Measurements from ENCODE around the gene GIGYF2.
"Not testable (repeated sequence)": the region's sequence is repeated elsewhere in the genome, so short reads cannot be mapped to it uniquely, and the experiment has no call there.

Gene GIGYF2

DNA sequence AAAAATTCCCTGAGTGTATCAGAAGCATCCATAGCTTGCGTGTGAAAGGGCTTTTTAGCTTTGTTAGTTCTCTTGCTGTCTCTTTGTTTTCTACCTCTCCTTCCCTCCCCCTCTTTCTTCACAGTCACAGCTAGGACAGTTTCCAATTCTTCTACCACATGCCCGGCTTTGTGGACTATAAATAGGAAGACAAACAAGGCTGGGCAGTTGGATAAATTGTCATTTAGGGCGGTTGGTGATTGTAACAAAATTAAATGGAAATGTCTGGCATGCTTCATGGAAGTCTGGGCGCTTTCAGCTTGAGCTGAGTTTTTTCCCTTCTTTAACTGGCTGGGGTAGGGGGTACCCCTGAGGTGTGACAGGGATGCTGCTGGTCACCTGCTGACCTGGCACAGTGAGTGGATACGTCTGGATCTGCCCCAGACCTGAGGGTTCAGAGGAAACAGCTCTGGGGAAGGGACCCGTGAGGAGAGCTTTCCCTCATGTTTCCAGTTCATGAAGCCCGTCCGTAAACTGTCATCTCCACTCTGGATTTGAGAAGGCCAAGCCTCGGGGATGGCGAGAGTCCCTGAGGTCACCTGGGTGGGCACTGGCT is 29.0 kb upstream of the GIGYF2 start:
- no peak for DNase-seq (ENCODE audit: low read depth)
- Histone ChIP-seq H3K4me3 (ENCODE audit: low read length) (no peak overlapping the region), H3K4me1 (ENCODE audit: control insufficient read depth, insufficient read depth, low read length) (no peaks in the 10 kb centered on the region), H3K9me3 (ENCODE audit: control insufficient read depth, low read length) (no peaks in the 10 kb centered on the region), H3K36me3 (ENCODE audit: control insufficient read depth, insufficient read depth, low read length, severe bottlenecking) (peaks cover 10% of the 10 kb centered on the region), H3K27me3 (replicated peaks; ENCODE audit: control insufficient read depth, insufficient read depth, low read length) (no peaks in the 10 kb centered on the region), H3K9ac (ENCODE audit: low read length) (no peak overlapping the region)

DNA sequence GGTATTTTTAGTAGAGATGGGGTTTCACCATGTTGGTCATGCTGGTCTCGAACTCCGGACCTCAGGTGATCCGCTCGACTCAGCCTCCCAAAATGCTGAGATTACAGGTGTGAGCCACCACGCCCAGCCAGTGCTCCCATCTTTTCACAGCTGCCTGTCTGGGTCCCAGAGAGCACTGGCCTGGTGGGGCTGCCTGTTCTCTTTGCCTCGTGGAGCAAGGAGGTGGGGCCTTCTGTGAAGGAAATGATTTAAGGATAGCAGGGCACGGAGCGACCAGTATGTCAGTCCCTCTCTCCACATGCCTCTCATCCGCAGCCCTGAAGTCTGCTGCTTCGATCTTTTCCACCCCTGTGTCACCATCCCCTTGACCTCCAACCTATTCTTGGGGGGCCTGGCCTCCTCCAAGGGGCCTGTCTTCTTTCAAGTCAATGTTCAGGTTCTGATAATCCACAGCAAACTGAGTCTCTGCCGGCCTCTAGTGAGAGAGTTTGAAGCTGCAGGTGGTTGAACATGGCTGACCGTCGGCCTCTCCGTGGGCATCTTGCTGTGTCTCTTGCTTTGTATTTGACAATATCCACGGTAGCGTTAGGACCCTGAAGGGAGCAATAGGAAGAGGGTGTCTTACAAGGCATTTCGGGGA is 28.2 kb upstream of the GIGYF2 start:
- no peaks in the 10 kb centered on the region for H3K9me3 ChIP-seq (ENCODE audit: control insufficient read depth, low read length)
- H3K36me3 ChIP-seq (ENCODE audit: control insufficient read depth, insufficient read depth, low read length, severe bottlenecking) = peaks cover 12% of the 10 kb centered on the region
- no peaks in the 10 kb centered on the region for H3K4me1 ChIP-seq (ENCODE audit: control insufficient read depth, insufficient read depth, low read length)
- H3K27me3 ChIP-seq (replicated peaks; ENCODE audit: control insufficient read depth, insufficient read depth, low read length) = no peaks in the 10 kb centered on the region
- no peak overlapping the region for H3K4me3 ChIP-seq (ENCODE audit: low read length)
- peak; percentile 40 for DNase-seq (ENCODE audit: low read depth)
- no peak overlapping the region for H3K9ac ChIP-seq (ENCODE audit: low read length)

DNA sequence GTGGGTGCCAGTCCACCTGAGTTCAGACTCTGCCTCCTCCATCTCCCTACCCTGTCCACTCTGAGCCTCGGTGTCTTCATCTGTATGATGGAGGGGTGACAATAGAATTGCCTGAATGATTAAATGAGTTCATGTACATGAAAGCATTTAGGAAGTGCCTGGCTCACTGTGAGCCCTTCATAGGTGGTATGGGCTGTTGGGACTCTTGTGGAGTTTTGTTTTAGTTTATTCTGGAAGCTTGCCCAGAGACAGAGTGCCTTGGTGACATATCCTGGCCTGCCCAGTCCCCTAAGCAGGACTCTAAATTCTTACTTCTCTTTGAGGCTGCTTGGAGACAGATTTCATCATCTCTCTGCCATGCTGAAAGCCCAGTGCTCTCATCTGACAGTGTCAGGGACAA is 24.5 kb upstream of the GIGYF2 start:
- H3K9ac ChIP-seq (ENCODE audit: low read length) = no peak overlapping the region
- no peak overlapping the region for H3K4me3 ChIP-seq (ENCODE audit: low read length)
- no peaks in the 10 kb centered on the region for H3K4me1 ChIP-seq (ENCODE audit: control insufficient read depth, insufficient read depth, low read length)
- no peaks in the 10 kb centered on the region for H3K27me3 ChIP-seq (replicated peaks; ENCODE audit: control insufficient read depth, insufficient read depth, low read length)
- DNase-seq (ENCODE audit: low read depth) = no peak
- H3K9me3 ChIP-seq (ENCODE audit: control insufficient read depth, low read length) = no peaks in the 10 kb centered on the region
- peaks cover 16% of the 10 kb centered on the region for H3K36me3 ChIP-seq (ENCODE audit: control insufficient read depth, insufficient read depth, low read length, severe bottlenecking)

DNA sequence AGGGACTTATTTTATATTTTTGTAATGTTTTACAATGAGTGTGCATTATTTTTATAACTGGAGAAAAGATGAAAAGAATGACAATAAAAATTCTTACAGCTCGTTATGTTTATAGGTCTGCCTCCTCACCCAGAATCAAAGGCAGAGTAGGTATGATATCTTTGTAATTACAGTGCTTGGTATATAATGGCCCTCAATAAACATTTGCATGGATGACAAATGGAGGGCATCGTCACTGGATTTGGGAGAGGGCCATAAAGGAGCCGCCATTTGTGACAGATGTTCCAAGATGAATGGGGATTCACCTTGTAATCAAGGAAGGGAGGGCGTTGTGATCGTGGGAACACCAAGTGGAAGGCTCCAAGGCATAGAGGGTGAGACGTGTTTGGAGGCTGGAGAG is 22.6 kb upstream of the GIGYF2 start:
- no peak for DNase-seq (ENCODE audit: low read depth)
- Histone ChIP-seq H3K4me3 (ENCODE audit: low read length) (no peak overlapping the region), H3K36me3 (ENCODE audit: control insufficient read depth, insufficient read depth, low read length, severe bottlenecking) (peaks cover 16% of the 10 kb centered on the region), H3K9ac (ENCODE audit: low read length) (no peak overlapping the region), H3K27me3 (replicated peaks; ENCODE audit: control insufficient read depth, insufficient read depth, low read length) (no peaks in the 10 kb centered on the region), H3K4me1 (ENCODE audit: control insufficient read depth, insufficient read depth, low read length) (no peaks in the 10 kb centered on the region), H3K9me3 (ENCODE audit: control insufficient read depth, low read length) (no peaks in the 10 kb centered on the region)

DNA sequence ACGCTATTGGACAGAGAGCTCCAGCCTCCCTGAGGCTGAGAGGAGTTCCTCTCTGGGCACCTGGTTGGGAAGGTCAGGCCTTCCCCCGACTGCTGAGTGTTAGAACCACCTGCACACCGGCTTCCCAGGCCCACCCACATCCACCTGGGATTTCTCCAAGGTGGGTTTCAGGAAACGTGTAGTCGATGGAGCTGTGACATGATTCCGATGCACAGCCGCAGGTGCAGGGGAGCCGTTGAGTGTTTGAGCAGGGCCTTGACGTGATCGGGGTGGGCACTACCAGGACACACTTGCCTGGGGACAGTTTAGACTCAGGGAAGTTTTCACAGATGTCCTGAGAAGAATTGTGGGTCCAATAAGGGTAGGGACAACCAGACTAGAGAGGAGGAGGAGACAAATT is 21.8 kb upstream of the GIGYF2 start:
- H3K36me3 ChIP-seq (ENCODE audit: control insufficient read depth, insufficient read depth, low read length, severe bottlenecking) = peaks cover 16% of the 10 kb centered on the region
- H3K4me1 ChIP-seq (ENCODE audit: control insufficient read depth, insufficient read depth, low read length) = no peaks in the 10 kb centered on the region
- H3K9ac ChIP-seq (ENCODE audit: low read length) = no peak overlapping the region
- DNase-seq (ENCODE audit: low read depth) = no peak
- H3K9me3 ChIP-seq (ENCODE audit: control insufficient read depth, low read length) = no peaks in the 10 kb centered on the region
- H3K4me3 ChIP-seq (ENCODE audit: low read length) = no peak overlapping the region
- no peaks in the 10 kb centered on the region for H3K27me3 ChIP-seq (replicated peaks; ENCODE audit: control insufficient read depth, insufficient read depth, low read length)

DNA sequence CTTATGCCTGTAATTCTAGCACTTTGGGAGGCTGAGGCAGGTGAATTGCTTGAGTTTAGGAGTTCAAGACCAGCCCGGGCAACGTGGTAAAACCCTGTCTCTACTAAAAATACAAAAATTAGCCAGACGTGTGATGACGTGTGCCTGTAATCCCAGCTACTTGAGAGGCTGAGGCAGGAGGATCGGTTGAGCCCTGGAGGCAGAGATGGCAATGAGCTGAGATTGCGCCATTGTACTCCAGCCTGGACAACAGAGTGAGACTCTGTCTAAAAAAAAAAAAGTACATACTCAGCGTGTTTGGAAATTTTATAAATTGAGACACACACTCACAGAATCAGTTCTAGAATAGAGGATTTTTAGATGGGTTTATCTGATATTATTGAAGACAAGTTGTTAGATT is 17.1 kb upstream of the GIGYF2 start:
- H3K4me3 ChIP-seq (ENCODE audit: low read length) = no peak overlapping the region
- no peaks in the 10 kb centered on the region for H3K4me1 ChIP-seq (ENCODE audit: control insufficient read depth, insufficient read depth, low read length)
- H3K27me3 ChIP-seq (replicated peaks; ENCODE audit: control insufficient read depth, insufficient read depth, low read length) = peaks cover 4% of the 10 kb centered on the region
- DNase-seq (ENCODE audit: low read depth) = no peak
- H3K9me3 ChIP-seq (ENCODE audit: control insufficient read depth, low read length) = no peaks in the 10 kb centered on the region
- H3K9ac ChIP-seq (ENCODE audit: low read length) = no peak overlapping the region
- H3K36me3 ChIP-seq (ENCODE audit: control insufficient read depth, insufficient read depth, low read length, severe bottlenecking) = peaks cover 6% of the 10 kb centered on the region

DNA sequence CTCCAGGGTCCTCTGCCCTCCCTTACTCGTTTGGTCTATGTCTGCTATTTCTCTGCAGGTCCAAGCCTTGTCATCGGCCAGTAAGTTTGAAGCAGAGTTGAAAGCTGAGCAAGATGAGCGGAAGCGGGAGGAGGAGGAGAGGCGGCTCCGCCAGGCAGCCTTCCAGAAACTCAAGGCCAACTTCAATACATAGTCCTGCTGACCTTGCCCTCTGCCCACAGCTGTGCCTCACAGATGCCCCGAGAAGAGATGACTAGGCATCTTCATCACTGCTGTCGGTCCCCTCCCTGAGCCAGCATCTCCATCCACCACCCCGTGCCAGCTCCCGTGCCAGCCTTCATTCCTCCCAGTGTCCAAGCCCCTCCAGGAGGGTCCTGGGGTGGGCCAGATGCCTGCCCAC is 15.6 kb upstream of the GIGYF2 start:
- Histone ChIP-seq H3K9me3 (ENCODE audit: control insufficient read depth, low read length) (no peaks in the 10 kb centered on the region), H3K9ac (ENCODE audit: low read length) (no peak overlapping the region), H3K4me3 (ENCODE audit: low read length) (no peak overlapping the region), H3K36me3 (ENCODE audit: control insufficient read depth, insufficient read depth, low read length, severe bottlenecking) (peaks cover 6% of the 10 kb centered on the region), H3K4me1 (ENCODE audit: control insufficient read depth, insufficient read depth, low read length) (no peaks in the 10 kb centered on the region), H3K27me3 (replicated peaks; ENCODE audit: control insufficient read depth, insufficient read depth, low read length) (peaks cover 4% of the 10 kb centered on the region)
- DNase-seq (ENCODE audit: low read depth) = no peak

DNA sequence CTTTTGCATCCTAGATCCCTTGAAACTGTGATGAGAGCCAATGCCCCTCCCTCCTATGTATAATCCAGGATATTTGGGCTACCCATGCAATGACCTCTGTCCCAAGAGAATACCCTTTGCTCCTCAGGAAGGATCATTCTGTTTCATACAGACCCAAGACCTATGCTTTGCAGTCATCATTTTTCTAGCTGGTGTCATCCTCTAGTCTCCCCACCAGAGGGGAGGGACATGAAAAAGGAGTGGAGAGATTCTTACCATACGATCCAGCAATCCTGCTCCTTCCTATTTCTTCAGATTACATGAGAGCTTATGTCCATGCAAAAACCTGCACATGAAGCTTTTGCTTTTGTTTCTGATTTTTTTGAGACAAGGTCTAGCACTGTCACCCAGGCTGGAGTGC is 13.8 kb upstream of the GIGYF2 start:
- H3K9ac ChIP-seq (ENCODE audit: low read length) = no peak overlapping the region
- no peaks in the 10 kb centered on the region for H3K4me1 ChIP-seq (ENCODE audit: control insufficient read depth, insufficient read depth, low read length)
- H3K27me3 ChIP-seq (replicated peaks; ENCODE audit: control insufficient read depth, insufficient read depth, low read length) = peaks cover 4% of the 10 kb centered on the region
- H3K36me3 ChIP-seq (ENCODE audit: control insufficient read depth, insufficient read depth, low read length, severe bottlenecking) = peaks cover 6% of the 10 kb centered on the region
- DNase-seq (ENCODE audit: low read depth) = no peak
- H3K4me3 ChIP-seq (ENCODE audit: low read length) = no peak overlapping the region
- H3K9me3 ChIP-seq (ENCODE audit: control insufficient read depth, low read length) = no peaks in the 10 kb centered on the region

DNA sequence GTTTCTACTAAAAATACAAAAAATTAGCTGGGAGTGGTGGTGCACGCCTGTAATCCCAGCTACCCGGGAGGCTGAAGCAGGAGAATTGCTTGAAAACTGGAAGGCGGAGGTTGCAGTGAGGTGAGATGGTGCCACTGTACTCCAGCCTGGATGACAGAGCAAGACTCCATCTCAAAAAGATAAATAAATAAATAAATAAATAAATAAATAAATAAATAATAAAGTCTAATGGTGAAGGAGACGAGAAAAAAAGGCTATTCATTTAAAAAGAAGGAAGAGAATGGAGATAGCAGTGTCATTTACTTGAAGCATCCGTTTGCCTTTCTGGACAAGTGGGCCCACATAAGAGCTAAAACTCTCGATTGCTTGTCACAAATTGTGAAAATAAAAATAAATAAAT is 11.7 kb upstream of the GIGYF2 start:
- not testable (repeated sequence) for H3K9ac ChIP-seq (ENCODE audit: low read length); H3K4me3 ChIP-seq (ENCODE audit: low read length); H3K27me3 ChIP-seq (replicated peaks; ENCODE audit: control insufficient read depth, insufficient read depth, low read length); H3K4me1 ChIP-seq (ENCODE audit: control insufficient read depth, insufficient read depth, low read length); H3K9me3 ChIP-seq (ENCODE audit: control insufficient read depth, low read length); DNase-seq (ENCODE audit: low read depth); H3K36me3 ChIP-seq (ENCODE audit: control insufficient read depth, insufficient read depth, low read length, severe bottlenecking)

DNA sequence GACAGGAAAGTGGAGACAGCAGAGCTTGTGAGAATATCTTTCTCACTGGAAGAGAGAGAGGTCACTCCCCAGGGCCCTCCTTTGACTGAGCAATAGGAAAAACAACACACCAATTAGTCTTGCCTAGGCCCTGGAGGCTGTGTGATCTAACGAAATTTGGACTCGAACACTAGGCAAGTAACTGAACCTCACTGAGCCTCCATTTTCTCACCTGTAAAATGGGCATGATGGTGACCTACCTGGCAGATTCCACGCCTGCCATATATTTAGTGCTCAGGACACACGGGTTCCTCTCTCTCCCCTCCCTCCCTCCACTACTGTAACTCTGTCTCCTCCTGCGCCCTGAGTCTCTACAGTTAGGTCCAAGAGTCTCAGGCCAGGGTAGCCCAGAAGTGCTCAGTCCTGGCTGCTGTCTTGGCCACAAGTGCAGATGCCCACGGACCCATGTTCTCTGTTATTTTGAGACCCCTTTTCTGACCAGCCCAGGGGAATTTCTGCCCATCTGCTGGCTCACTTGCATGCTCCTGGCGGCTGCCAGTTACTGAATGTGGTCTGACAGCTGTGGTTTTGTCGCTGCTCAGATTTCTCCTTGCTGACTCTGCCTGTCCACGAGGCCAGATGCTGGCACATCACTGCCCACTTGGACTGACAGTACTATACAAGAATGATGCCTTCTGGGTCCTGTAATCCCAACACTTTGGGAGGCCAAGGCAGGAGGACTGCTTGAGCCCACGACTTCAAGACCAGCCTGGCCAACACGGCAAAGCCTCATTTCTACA is 9.6 kb upstream of the GIGYF2 start:
- no peak for DNase-seq (ENCODE audit: low read depth)
- H3K4me3 ChIP-seq (ENCODE audit: low read length) = no peak overlapping the region
- H3K27me3 ChIP-seq (replicated peaks; ENCODE audit: control insufficient read depth, insufficient read depth, low read length) = no peaks in the 10 kb centered on the region
- H3K4me1 ChIP-seq (ENCODE audit: control insufficient read depth, insufficient read depth, low read length) = no peaks in the 10 kb centered on the region
- no peaks in the 10 kb centered on the region for H3K36me3 ChIP-seq (ENCODE audit: control insufficient read depth, insufficient read depth, low read length, severe bottlenecking)
- H3K9me3 ChIP-seq (ENCODE audit: control insufficient read depth, low read length) = no peaks in the 10 kb centered on the region
- H3K9ac ChIP-seq (ENCODE audit: low read length) = no peak overlapping the region

DNA sequence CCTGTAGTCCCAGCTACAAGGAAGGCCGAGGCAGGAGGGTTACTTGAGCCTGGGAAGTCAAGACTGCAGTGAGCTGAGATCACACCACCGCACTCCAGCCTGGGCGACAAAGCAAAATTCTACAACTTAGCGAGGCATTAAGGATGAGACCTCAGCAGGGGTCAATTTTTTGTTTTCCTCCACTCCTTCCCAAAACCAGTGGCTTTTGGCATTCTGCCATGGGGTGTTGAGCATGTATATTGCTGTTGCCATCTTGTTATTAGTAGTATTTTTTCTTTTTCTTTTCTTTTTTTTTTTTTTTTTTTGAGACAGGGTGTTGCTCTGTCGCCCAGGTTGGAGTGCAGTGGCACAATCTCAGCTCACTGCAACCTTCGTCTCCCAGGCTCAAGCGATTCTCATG is 8.9 kb upstream of the GIGYF2 start:
- no peak overlapping the region for H3K4me3 ChIP-seq (ENCODE audit: low read length)
- no peaks in the 10 kb centered on the region for H3K4me1 ChIP-seq (ENCODE audit: control insufficient read depth, insufficient read depth, low read length)
- no peak for DNase-seq (ENCODE audit: low read depth)
- no peaks in the 10 kb centered on the region for H3K9me3 ChIP-seq (ENCODE audit: control insufficient read depth, low read length)
- no peak overlapping the region for H3K9ac ChIP-seq (ENCODE audit: low read length)
- H3K27me3 ChIP-seq (replicated peaks; ENCODE audit: control insufficient read depth, insufficient read depth, low read length) = no peaks in the 10 kb centered on the region
- no peaks in the 10 kb centered on the region for H3K36me3 ChIP-seq (ENCODE audit: control insufficient read depth, insufficient read depth, low read length, severe bottlenecking)
